Esophagus squamous epithelium (tissue), 4 donors: Measurements from ENCODE around the gene HELQ.

ENCODE experiments used
- POLR2A ChIP-seq, 4 donors: fragments of 450-650 bp; IDR thresholded peaks; one replicate each; pipeline ENCODE4 v1.6.1; 2017; ENCODE audit warnings: antibody characterized with exemption in 4 of 4, mild to moderate bottlenecking in 4 of 4, moderate library complexity in 3 of 4
- TF ChIP-seq, protein P1 (sequence below), 6 experiments: fragments of 450-650 bp in 4 of 6; fragments of 200-600 bp in 2 of 6; sonication (generic) in 2 of 6; IDR thresholded peaks; one replicate each; pipeline ENCODE4 v1.5.1; 2016 to 2019; ENCODE audit warnings: antibody characterized with exemption in 6 of 6, mild to moderate bottlenecking in 4 of 6, moderate library complexity in 4 of 6

DNA sequence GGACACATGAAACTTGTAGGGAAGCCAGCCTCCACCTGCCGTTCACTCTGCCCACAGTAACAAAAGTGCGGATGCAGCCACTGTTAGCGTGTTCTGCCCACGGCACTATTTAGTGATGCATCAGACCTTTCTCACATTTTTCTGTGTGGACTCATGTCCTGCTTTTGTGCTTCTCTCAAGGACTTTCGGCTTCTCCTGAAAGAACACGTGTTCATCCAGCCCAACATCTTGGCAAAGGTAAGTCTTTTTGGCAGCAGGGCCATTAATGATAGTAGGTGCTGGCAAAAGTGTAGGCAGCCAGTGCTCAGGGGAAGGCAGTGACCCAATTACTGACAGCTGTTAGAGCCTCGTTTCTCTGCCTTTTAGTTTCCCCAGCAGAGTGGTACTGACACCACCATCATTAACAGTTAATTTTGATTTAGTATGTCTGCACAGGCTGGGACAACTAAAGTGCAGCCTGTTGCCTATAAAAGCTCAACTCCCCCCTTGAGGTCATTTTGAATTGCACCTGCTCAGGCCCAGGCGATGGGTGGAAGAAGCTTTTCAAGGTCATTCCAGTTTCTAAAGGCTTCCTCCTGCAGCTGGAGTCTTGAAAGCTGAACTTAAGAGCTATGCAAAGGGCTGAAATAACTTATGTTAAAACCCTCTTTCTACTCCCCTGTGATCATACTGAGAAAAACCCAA, 66.4 kb downstream of the HELQ start:
- TF ChIP-seq, protein P1, sequence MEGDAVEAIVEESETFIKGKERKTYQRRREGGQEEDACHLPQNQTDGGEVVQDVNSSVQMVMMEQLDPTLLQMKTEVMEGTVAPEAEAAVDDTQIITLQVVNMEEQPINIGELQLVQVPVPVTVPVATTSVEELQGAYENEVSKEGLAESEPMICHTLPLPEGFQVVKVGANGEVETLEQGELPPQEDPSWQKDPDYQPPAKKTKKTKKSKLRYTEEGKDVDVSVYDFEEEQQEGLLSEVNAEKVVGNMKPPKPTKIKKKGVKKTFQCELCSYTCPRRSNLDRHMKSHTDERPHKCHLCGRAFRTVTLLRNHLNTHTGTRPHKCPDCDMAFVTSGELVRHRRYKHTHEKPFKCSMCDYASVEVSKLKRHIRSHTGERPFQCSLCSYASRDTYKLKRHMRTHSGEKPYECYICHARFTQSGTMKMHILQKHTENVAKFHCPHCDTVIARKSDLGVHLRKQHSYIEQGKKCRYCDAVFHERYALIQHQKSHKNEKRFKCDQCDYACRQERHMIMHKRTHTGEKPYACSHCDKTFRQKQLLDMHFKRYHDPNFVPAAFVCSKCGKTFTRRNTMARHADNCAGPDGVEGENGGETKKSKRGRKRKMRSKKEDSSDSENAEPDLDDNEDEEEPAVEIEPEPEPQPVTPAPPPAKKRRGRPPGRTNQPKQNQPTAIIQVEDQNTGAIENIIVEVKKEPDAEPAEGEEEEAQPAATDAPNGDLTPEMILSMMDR (IDR thresholded peaks at IDR 0.05): no peak
- no peak for TF ChIP-seq POLR2A (IDR thresholded peaks at IDR 0.05)
